DMS 273 treated with DMSO at 0.1 percent for 48 hours (cell line): ENCODE data around the gene PEX14.
A peak's percentile ranks its signal among the peaks of the same experiment; 100 is the strongest.
"Not testable (repeated sequence)": the region's sequence is repeated elsewhere in the genome, so short reads cannot be mapped to it uniquely, and the experiment has no call there.

ENCODE experiments used
- DNase-seq: peaks from one replicate; lab custom pipeline; 2025; lab: John Stamatoyannopoulos, UW

Gene PEX14

DNA sequence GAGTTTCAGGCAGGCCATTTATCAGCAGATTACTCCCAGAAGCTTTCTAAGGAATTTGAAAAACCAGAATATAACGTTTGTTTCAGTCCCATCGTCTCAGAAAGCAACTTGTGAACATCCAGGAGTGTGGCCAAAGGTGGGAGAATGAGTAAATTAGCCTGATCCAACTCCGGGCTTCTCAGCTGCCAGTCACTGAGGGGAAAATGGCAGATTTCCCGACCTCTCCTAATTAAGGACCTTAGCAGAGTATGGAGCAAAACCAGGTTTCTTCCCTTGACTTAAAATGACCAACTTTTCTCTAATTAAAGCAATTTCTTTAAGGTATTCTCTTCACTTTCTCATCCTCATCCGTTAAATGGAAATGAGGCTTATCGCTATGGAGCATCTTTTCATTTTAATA lies 23.9 kb upstream of the PEX14 start:
- no peak for DNase-seq

GRCh38 chr1:10451287-10451686 lies 23.5 kb upstream of the PEX14 start:
- peak; percentile 62 for DNase-seq

DNA sequence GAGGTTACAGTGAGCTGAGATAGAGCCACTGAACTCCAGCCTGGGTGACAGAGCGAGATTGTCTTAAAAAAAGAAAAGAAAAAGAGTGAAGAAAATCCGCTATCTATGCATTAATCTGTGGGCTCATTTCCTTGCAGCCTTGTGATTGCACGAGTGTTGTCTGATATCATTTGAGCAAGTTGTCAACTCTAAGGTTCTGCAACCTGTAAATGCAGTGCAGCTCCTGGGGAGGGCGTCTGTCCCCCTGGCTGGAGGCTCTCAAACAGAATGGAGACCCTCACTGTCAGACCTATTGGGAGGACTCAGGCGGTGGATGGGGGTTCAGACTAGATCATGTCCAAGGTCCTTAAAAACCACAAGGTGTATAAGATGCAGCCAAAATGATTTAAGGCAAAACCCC lies 18.7 kb upstream of the PEX14 start:
- DNase-seq, result no peak

- DNase-seq, result no peak
These were observed 18.1 kb upstream of the PEX14 start for GRCh38 chr1:10456661-10457060.

GRCh38 chr1:10457462-10457861 lies 17.3 kb upstream of the PEX14 start:
- DNase-seq, result not testable (repeated sequence)

- no peak for DNase-seq
These were observed 16.9 kb upstream of the PEX14 start for GRCh38 chr1:10457875-10458274.

- DNase-seq, result peak; percentile 44
These were observed 15.6 kb upstream of the PEX14 start for GRCh38 chr1:10459184-10459583.

DNA sequence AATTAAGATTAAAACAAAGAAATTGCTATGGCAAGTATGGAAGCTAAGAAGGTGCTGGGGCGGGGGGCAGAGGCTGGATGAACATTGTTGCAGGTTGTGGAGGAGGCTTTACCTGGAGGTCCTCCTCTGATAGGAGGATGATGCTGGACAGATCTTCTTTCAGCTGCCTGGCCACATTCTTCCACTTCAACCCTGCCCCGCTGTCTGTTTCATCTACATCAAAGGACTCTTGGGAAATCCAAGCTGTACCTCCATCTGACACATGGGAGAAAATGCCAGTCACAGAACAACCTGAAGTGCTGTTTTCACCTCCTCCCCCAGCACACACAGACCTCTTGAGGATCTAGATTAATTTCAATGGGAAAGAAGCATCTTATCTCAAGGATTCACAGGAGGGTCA lies 7.7 kb upstream of the PEX14 start:
- DNase-seq, result no peak

DNA sequence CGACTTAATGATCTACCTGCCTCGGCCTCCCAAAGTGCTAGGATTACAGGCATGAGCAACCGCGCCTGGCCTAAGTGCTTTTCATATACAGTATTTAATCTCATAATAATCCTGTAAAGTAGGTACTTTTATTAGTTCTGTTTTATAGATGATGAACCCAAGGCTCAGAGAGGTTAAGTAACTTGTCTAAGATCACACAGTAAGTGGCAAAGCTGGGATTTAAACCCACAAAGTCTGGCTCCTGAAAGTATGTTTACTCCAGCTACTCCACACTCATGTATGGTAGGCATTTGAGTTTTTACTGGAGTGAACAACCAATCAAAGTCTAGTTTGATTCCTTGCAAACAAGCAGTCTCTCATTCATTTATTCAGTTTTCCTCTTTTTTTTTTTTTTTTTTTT lies 4.7 kb upstream of the PEX14 start:
- DNase-seq, result no peak

- no peak for DNase-seq
These were observed 3.1 kb upstream of the PEX14 start for GRCh38 chr1:10471411-10472219.

DNA sequence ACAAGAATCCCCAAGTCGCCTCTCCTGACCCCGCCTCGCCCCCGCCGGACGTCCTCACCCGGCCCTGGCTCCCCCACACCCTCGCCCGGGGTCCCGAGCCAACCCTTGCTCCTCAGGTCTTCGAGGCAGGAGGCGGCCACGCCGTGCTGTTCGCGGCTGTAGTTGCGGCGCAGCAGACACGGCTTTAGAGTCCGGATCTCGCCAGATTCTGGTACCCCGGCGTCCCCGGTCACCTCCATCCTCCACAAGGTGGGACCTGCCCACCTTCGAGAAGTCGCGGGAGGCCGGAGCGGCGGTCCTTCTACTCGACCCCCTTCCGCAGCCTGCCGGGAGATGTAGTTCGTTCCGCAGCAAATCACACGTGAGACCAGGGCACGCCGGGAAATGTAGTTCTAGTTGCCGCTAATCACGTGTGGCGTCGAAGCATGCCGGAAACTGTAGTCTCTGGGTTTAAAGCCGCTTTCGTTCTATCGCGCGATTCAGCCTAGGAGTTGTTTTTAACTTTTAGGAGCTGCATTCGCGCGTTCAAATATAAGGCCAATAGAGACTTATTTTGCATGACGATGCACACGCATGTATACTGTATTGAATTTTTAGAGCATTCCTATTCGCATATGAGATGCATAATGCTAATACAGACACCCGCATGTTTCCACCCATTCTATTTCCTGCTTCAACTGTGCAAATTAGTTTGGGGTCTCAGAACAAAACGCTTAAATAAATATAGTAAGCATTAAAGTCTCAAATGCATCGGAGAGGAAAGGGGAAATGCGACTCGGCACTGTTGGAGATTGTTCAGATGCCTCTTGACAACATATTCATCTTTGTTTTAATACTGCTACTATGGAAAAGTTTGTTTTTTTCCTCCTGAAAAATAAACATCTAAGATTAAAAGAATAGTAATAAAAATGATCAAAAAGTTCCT lies 2.3 kb upstream of the PEX14 start, which contains the start of gene DFFA:
Gene DFFA (minus strand): TSS at position 310 of the 925 bp plus-strand sequence. CDS start 71 bp downstream, at position 239.
- peak; percentile 98 for DNase-seq

DNA sequence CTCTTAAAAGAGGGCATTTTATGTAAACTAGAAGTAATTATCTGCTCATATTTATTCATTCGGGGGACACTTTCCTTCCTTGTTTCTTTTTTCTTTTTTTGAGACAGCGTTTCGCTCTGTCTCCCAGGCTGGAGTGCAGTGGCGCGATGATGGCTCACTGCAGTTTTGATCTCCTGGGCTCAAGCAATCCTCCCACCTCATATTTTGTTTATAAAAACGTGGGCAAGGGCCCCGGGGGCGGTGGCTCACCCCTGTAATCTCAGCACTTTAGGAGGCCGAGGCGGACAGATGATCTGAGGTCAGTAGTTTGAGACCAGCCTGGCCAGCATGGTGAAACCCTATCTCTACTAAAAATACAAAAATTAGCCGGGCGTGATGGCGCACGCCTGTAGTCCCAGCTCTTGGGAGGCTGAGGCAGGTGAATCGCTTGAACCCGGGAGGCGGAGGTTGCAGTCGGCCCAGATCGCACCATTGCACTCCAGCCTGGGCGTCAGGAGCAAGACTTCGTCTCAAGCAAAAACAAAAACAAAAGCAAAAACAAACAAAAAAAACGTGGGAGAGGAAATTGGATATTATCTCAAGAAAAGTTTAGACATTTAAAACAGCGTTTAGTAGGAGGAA lies 1.5 kb upstream of the PEX14 start:
- DNase-seq, result no peak

DNA sequence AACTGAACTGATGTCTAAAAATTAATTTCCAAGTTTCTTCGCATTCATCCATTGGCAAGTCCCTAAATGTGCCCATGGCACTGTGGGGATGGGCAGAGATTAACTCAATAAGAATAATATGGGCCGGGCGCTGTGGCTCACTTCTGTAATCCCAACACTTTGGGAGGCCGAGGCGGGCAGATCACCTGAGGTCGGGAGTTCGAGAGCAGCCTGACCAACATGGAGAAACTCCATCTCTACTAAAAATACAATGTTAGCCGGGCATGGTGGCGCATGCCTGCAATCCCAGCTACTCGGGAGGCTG lies 489 bp upstream of the PEX14 start:
- DNase-seq, result not testable (repeated sequence)

DNA sequence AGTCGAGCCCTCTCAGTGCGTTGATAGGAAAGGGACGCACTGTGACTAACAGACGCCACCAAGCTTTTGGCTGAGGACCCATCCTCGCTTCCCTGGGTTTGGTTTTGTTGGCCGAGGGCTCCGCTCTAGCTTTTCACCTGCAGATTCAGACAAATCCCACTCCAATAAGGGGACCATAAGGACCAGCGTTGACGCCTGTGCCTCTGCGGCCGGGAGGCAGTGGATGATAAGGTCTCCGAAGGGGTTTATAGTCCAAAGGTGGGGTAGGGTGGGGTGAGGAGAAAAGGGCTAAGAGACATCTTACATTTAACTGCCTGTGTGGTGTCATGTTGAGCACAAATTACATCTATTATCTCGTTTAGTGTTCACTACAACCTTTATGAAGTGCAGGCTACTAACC lies 760 bp downstream of the PEX14 start:
- no peak for DNase-seq

- DNase-seq, result no peak
These were observed 4.5 kb downstream of the PEX14 start for GRCh38 chr1:10479296-10479695.

GRCh38 chr1:10480614-10481013 lies 5.9 kb downstream of the PEX14 start:
- no peak for DNase-seq

- no peak for DNase-seq
These were observed 9.8 kb downstream of the PEX14 start for GRCh38 chr1:10484521-10484920.

- DNase-seq, result no peak
These were observed 14.7 kb downstream of the PEX14 start for GRCh38 chr1:10489291-10490055.

- no peak for DNase-seq
These were observed 15.7 kb downstream of the PEX14 start for GRCh38 chr1:10490286-10490970.

- DNase-seq, result no peak
These were observed 19.6 kb downstream of the PEX14 start for GRCh38 chr1:10494418-10494753.

DNA sequence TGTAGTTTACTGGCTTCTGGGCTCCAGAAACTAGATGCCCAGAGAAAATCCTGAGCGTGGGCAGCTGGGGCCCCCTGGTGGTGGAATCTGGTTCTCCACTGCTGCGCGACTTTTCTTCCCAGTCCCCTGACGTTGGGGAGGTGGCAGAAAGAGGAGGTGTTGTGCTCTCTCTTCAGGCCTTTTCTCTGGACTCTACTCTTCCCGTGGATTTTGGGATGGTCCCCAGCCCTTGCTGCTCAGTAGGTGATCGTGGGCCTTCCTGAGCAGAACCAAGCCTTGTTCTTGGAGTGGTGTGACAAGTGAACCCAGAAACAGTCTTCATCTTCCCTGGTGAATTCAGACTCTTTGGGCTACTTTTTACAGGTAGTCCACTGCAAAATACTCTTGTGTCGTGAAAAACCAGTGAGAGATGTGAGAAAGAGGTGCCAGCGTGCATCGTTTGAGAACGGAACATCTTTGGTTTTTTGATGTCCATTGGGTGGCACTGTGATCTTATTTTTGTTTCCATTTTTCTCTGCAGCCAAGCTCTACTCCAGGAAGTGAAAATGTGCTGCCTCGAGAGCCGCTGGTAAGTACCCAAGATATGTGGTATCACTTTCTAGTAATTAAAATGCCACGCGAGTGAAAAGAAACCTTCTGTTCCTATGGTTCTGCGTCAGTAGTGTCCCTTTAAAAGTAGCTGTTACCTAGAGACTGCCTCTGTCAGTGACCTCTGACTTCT lies 20.2 kb downstream of the PEX14 start:
- DNase-seq, result peak; percentile 26
